Fibroblast of lung (primary cell): ENCODE results near the gene XYLT1. TPM values are rescaled to one million over a fixed set of nuclear protein-coding genes. Genes with fewer than 3 reads are reported as not detected.

ENCODE experiments used
- DNase-seq, 2 donors: peaks; one replicate each; pipeline versions ENCODE4 v3.0.0 to v3.0.0-alpha.2; 2010; ENCODE audit warnings: low read depth in 2 of 2
- H2AFZ ChIP-seq: 2 replicates; pipeline ENCODE4 v1.5.1; 2012; ENCODE audit warnings: low read length, control low read depth, inconsistent platforms
- H3K27ac ChIP-seq: 2 replicates; pipeline ENCODE4 v1.5.1; 2011; ENCODE audit warnings: low read length, control low read depth; ENCODE audit not compliant: insufficient read depth
- H3K27me3 ChIP-seq: 2 replicates; pipeline ENCODE4 v1.5.1; 2011; ENCODE audit warnings: mild to moderate bottlenecking, low read length; ENCODE audit not compliant: control insufficient read depth, insufficient read depth
- H3K36me3 ChIP-seq: 2 replicates; pipeline ENCODE4 v1.5.1; 2011; ENCODE audit warnings: low read length; ENCODE audit not compliant: control insufficient read depth, insufficient read depth
- H3K4me1 ChIP-seq: 2 replicates; pipeline ENCODE4 v1.5.1; 2011; ENCODE audit warnings: low read length; ENCODE audit not compliant: control insufficient read depth, insufficient read depth; ENCODE audit errors: extremely low read depth
- H3K4me2 ChIP-seq: 2 replicates; pipeline ENCODE4 v1.5.1; 2011; ENCODE audit warnings: low read length, control low read depth; ENCODE audit not compliant: insufficient read depth; ENCODE audit errors: extremely low read depth
- H3K4me3 ChIP-seq, 4 experiments: fragments of 200-600 bp in 1 of 4; sonication (generic) in 1 of 4; replicated peaks in 1 of 4; 2 replicates each; pipeline ENCODE4 v1.5.1; 2011 to 2016; ENCODE audit warnings: low read length in 4 of 4, low read depth in 3 of 4, mild to moderate bottlenecking in 3 of 4, control low read depth in 2 of 4, inconsistent platforms in 1 of 4, mixed read lengths in 1 of 4; ENCODE audit not compliant: insufficient read depth in 1 of 4; ENCODE audit errors: control extremely low read depth in 1 of 4
- H3K79me2 ChIP-seq: 2 replicates; pipeline ENCODE4 v1.5.1; 2012; ENCODE audit warnings: mild to moderate bottlenecking, low read length, inconsistent platforms; ENCODE audit not compliant: control insufficient read depth, insufficient read depth
- H3K9ac ChIP-seq: 2 replicates; pipeline ENCODE4 v1.5.1; 2011; ENCODE audit warnings: mild to moderate bottlenecking, low read length, control low read depth; ENCODE audit not compliant: insufficient read depth
- H3K9me3 ChIP-seq: 2 replicates; pipeline ENCODE4 v1.5.1; 2012; ENCODE audit warnings: low read depth, low read length; ENCODE audit not compliant: control insufficient read depth, insufficient read depth
- H4K20me1 ChIP-seq: 2 replicates; pipeline ENCODE4 v1.5.1; 2011; ENCODE audit warnings: low read length; ENCODE audit not compliant: control insufficient read depth, insufficient read depth; ENCODE audit errors: extremely low read depth
- EZH2 ChIP-seq: IDR thresholded peaks from 2 replicates; pipeline ENCODE4 v1.5.1; 2012; ENCODE audit warnings: low read length, control low read depth, mild to moderate bottlenecking; ENCODE audit errors: missing control alignments
- polyA plus RNA-seq, 2 donors: library from polyadenylated mRNA; depleted of rRNA in 1 of 2; stranded (reverse) in 1 of 2; unstranded in 1 of 2; fragments of >200 nt; gene quantifications; 2 replicates each; pipeline ENCODE4 v1.2.1, GENCODE V29; 2011 to 2012; ENCODE audit warnings: missing spikeins in 1 of 2
- total RNA-seq: library from RNA; depleted of rRNA; stranded (reverse); fragments of >200 nt; gene quantifications from 2 replicates; pipeline ENCODE4 v1.2.1, GENCODE V29; 2014
- TF ChIP-seq, protein P1 (sequence below), 2 donors: IDR thresholded peaks in 1 of 2; conservative IDR thresholded peaks in 1 of 2; 1 replicate in 1 of 2; 2 replicates in 1 of 2; pipeline ENCODE4 v1.5.1; 2011 to 2012; ENCODE audit warnings: low read length in 2 of 2, control low read depth in 1 of 2, inconsistent platforms in 1 of 2, low read depth in 1 of 2, mild to moderate bottlenecking in 1 of 2

The XYLT1 gene
- total and polyA plus RNA-seq, 2 donors (not counting 1 experiment from before 2014, with no cell fraction given) = 9.3 to 21.8 TPM

- TF ChIP-seq, protein P1, sequence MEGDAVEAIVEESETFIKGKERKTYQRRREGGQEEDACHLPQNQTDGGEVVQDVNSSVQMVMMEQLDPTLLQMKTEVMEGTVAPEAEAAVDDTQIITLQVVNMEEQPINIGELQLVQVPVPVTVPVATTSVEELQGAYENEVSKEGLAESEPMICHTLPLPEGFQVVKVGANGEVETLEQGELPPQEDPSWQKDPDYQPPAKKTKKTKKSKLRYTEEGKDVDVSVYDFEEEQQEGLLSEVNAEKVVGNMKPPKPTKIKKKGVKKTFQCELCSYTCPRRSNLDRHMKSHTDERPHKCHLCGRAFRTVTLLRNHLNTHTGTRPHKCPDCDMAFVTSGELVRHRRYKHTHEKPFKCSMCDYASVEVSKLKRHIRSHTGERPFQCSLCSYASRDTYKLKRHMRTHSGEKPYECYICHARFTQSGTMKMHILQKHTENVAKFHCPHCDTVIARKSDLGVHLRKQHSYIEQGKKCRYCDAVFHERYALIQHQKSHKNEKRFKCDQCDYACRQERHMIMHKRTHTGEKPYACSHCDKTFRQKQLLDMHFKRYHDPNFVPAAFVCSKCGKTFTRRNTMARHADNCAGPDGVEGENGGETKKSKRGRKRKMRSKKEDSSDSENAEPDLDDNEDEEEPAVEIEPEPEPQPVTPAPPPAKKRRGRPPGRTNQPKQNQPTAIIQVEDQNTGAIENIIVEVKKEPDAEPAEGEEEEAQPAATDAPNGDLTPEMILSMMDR (conservative IDR thresholded peaks at IDR 0.05 in 1 of 2, IDR thresholded peaks at IDR 0.05 in 1 of 2; ENCODE audit: low read depth in 1 of 2, low read length in 2 of 2) = no peak
- no peak for TF ChIP-seq EZH2
- Histone ChIP-seq H3K79me2 (no peaks in the 10 kb centered on the region), H2AFZ (no peak overlapping the region), H3K4me2 (no peak overlapping the region), H3K4me3 (no peak overlapping the region), H3K4me1 (peaks cover 2% of the 10 kb centered on the region), H3K9me3 (no peaks in the 10 kb centered on the region), H4K20me1 (no peaks in the 10 kb centered on the region), H3K27ac (no peak overlapping the region), H3K36me3 (no peaks in the 10 kb centered on the region), H3K27me3 (no peaks in the 10 kb centered on the region), H3K9ac (no peak overlapping the region)
- no peak for DNase-seq
These were observed 123.1 kb downstream of the XYLT1 start for GRCh38 chr16:17347624-17348023.

- H3K79me2 ChIP-seq = no peaks in the 10 kb centered on the region
- H4K20me1 ChIP-seq = no peaks in the 10 kb centered on the region
- no peak for DNase-seq
- H3K27me3 ChIP-seq = no peaks in the 10 kb centered on the region
- no peak overlapping the region for H3K27ac ChIP-seq
- no peak overlapping the region for H3K4me2 ChIP-seq
- H3K9ac ChIP-seq = no peak overlapping the region
- H3K36me3 ChIP-seq = no peaks in the 10 kb centered on the region
- H3K4me1 ChIP-seq = peaks cover 2% of the 10 kb centered on the region
- H3K4me3 ChIP-seq = no peak overlapping the region
- TF ChIP-seq EZH2 = no peak
- TF ChIP-seq, protein P1 (conservative IDR thresholded peaks at IDR 0.05 in 1 of 2, IDR thresholded peaks at IDR 0.05 in 1 of 2; ENCODE audit: low read depth in 1 of 2, low read length in 2 of 2) = no peak
- H3K9me3 ChIP-seq = no peaks in the 10 kb centered on the region
- no peak overlapping the region for H2AFZ ChIP-seq
These were observed 123.9 kb downstream of the XYLT1 start for GRCh38 chr16:17346621-17347569.

DNA sequence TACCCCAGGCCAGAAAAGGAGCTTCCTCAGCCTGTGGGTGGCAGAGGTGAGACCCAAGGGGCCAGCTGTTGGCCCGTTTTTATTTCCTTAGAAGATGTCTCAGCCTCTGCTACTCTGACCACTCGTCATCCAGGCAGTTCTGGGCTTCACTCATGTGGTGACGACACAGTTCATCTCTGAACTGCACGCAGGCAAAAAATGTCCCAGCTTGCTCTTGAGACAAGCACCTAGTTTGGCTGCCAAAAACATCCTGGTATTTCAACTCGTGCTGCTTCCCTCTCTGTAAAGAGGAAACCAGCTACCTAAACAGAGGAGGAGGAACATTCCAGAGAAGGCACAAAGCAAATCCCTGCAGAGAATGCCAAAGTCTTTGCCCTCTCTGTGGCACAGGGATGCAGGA is 125.7 kb downstream of the XYLT1 start:
- DNase-seq = peak; percentile 54 to 59
- H3K27ac ChIP-seq = no peak overlapping the region
- peaks cover 6% of the 10 kb centered on the region for H3K4me1 ChIP-seq
- no peaks in the 10 kb centered on the region for H4K20me1 ChIP-seq
- H3K9me3 ChIP-seq = no peaks in the 10 kb centered on the region
- H3K9ac ChIP-seq = no peak overlapping the region
- TF ChIP-seq EZH2 = no peak
- TF ChIP-seq, protein P1 (conservative IDR thresholded peaks at IDR 0.05 in 1 of 2, IDR thresholded peaks at IDR 0.05 in 1 of 2; ENCODE audit: low read depth in 1 of 2, low read length in 2 of 2) = no peak
- H3K27me3 ChIP-seq = no peaks in the 10 kb centered on the region
- H2AFZ ChIP-seq = no peak overlapping the region
- no peak overlapping the region for H3K4me3 ChIP-seq
- no peaks in the 10 kb centered on the region for H3K36me3 ChIP-seq
- H3K79me2 ChIP-seq = no peaks in the 10 kb centered on the region
- no peak overlapping the region for H3K4me2 ChIP-seq
